HUES64 (cell line): Measurements from ENCODE around the gene SLC38A3.

Source experiments
- H3K27ac ChIP-seq: 2 replicates; pipeline ENCODE4 v1.7.0; 2013; ENCODE audit warnings: low read depth, low read length, inconsistent platforms
- H3K27me3 ChIP-seq: 2 replicates; pipeline ENCODE4 v1.6.1; 2013; ENCODE audit warnings: mild to moderate bottlenecking, low read length; ENCODE audit not compliant: insufficient read depth
- H3K36me3 ChIP-seq: 2 replicates; pipeline ENCODE4 v1.6.1; 2013; ENCODE audit warnings: mild to moderate bottlenecking, low read length; ENCODE audit not compliant: insufficient read depth
- H3K4me1 ChIP-seq: 2 replicates; pipeline ENCODE4 v1.6.1; 2013; ENCODE audit warnings: mild to moderate bottlenecking, low read length, moderate library complexity; ENCODE audit not compliant: insufficient read depth
- H3K4me3 ChIP-seq: 2 replicates; pipeline ENCODE4 v1.5.1; 2013; ENCODE audit warnings: mild to moderate bottlenecking, low read length, moderate library complexity
- H3K9ac ChIP-seq: 2 replicates; pipeline ENCODE4 v1.6.1; 2013; ENCODE audit warnings: mild to moderate bottlenecking, low read depth, low read length
- H3K9me3 ChIP-seq: 2 replicates; pipeline ENCODE4 v1.6.1; 2013; ENCODE audit warnings: low read depth, low read length; ENCODE audit not compliant: insufficient read depth
- WGBS: fragments of 150-250, 120-280 bp; methylation state at CpG from one replicate; pipeline ENCODE4 v1.1.7; 2013; ENCODE audit warnings: missing lambda C conversion rate; 5-methylcytosine and 5-hydroxymethylcytosine counted together

The SLC38A3 gene

DNA sequence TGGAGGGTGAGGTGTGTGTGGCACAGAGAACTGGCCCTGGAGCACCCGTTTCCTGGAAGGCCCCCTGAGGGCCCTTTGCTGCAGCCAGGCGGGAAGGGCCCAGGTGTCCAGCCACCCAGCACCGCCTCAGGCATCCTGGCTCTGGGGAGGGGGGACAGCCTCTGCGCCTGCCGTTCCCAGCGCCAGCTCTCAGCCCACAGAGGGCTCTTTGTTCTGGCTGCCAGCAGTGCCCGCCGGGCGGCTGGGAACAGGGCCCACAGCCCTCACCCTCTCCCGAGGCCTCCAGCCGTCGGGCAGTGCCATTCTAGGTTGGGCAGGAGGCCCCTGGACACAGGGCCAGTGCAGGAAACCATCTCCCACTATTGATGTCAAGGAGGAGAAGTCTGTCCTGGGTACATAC is 8.3 kb downstream of the SLC38A3 start:
- H3K27ac ChIP-seq, result no peak overlapping the region
- no peak overlapping the region for H3K9ac ChIP-seq
- no peaks in the 10 kb centered on the region for H3K27me3 ChIP-seq
- WGBS, result 96% methylated on average over 12 of the region's 12 CpGs
- H3K9me3 ChIP-seq, result no peaks in the 10 kb centered on the region
- H3K4me1 ChIP-seq, result no peaks in the 10 kb centered on the region; the same call in 1 of the 2 replicates
- no peaks in the 10 kb centered on the region for H3K36me3 ChIP-seq
- no peak overlapping the region for H3K4me3 ChIP-seq

GRCh38 chr3:50214824-50215223 is 9.8 kb downstream of the SLC38A3 start:
- Histone ChIP-seq H3K9ac (no peak overlapping the region), H3K27me3 (no peaks in the 10 kb centered on the region), H3K27ac (no peak overlapping the region), H3K36me3 (no peaks in the 10 kb centered on the region), H3K4me3 (no peak overlapping the region), H3K9me3 (no peaks in the 10 kb centered on the region), H3K4me1 (no peaks in the 10 kb centered on the region; the same call in 1 of the 2 replicates)
- WGBS, result 89% methylated on average over 10 of the region's 10 CpGs

GRCh38 chr3:50215529-50215928 is 10.5 kb downstream of the SLC38A3 start:
- Histone ChIP-seq H3K9ac (no peak overlapping the region), H3K9me3 (no peaks in the 10 kb centered on the region), H3K27ac (no peak overlapping the region), H3K4me1 (no peaks in the 10 kb centered on the region; the same call in 1 of the 2 replicates), H3K27me3 (no peaks in the 10 kb centered on the region), H3K36me3 (no peaks in the 10 kb centered on the region), H3K4me3 (no peak overlapping the region)
- 90% methylated on average over 6 of the region's 9 CpGs for WGBS

DNA sequence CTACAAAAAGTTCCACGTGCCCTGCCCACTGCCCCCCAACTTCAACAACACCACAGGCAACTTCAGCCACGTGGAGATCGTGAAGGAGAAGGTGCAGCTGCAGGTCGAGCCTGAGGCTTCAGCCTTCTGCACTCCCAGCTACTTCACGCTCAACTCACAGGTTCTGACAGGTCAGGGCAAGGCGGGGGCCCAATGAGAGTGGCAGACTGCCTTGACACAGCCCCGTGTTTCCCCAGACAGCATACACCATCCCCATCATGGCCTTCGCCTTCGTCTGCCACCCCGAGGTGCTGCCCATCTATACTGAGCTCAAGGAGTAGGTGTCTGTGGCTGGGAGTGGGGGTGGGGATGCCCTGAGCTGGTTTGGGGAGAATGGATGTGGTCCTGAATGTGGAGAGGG is 12.6 kb downstream of the SLC38A3 start:
- 87% methylated on average over 10 of the region's 10 CpGs for WGBS
- Histone ChIP-seq H3K27ac (no peak overlapping the region), H3K4me3 (no peak overlapping the region), H3K9me3 (no peaks in the 10 kb centered on the region), H3K4me1 (no peaks in the 10 kb centered on the region), H3K9ac (no peak overlapping the region), H3K36me3 (no peaks in the 10 kb centered on the region), H3K27me3 (no peaks in the 10 kb centered on the region)

DNA sequence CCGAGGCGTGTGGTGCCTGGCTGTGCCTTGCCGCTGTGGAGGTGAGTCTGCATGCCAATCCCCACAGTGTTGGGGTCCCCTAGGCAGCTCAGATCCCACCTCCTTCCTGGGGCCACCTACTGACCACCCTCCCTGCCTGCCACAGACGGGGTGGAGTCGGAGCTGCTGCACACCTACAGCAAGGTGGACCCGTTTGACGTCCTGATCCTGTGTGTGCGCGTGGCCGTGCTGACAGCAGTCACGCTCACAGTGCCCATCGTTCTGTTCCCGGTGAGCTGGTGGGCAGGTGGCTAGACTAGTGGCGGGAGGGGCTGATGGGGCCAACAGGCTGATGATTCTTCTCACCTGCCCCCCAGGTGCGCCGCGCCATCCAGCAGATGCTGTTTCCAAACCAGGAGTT is 13.4 kb downstream of the SLC38A3 start:
- no peak overlapping the region for H3K27ac ChIP-seq
- H3K36me3 ChIP-seq, result no peaks in the 10 kb centered on the region
- no peak overlapping the region for H3K4me3 ChIP-seq
- H3K9me3 ChIP-seq, result no peaks in the 10 kb centered on the region
- no peak overlapping the region for H3K9ac ChIP-seq
- no peaks in the 10 kb centered on the region for H3K27me3 ChIP-seq
- WGBS, result 94% methylated on average over 17 of the region's 17 CpGs
- H3K4me1 ChIP-seq, result no peaks in the 10 kb centered on the region

GRCh38 chr3:50219285-50219684 is 14.2 kb downstream of the SLC38A3 start:
- Histone ChIP-seq H3K4me1 (no peaks in the 10 kb centered on the region), H3K4me3 (no peak overlapping the region), H3K9me3 (no peaks in the 10 kb centered on the region), H3K36me3 (no peaks in the 10 kb centered on the region), H3K9ac (no peak overlapping the region), H3K27ac (no peak overlapping the region), H3K27me3 (no peaks in the 10 kb centered on the region)
- WGBS, result 90% methylated on average over 5 of the region's 5 CpGs

DNA sequence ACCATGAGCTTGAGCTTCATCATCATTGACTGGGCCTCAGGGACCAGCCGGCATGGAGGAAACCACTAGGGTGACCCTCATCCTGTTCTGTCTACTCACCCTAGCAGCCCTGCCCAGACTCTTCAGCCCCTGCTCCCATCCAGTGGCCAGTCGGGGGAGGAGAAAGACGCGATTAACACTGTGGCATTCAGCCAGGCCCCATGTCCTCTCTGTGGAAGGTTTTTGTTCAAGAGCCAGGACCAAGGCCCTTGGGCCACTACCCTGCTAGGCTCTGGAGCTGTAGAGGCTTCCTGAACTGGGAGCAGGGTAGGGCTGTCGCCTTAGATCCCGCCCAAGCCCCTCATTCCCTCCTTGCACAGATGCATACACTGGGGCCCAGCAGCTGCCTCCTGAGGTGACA is 15.0 kb downstream of the SLC38A3 start:
- H3K9ac ChIP-seq, result no peak overlapping the region
- 87% methylated on average over 6 of the region's 6 CpGs for WGBS
- H3K36me3 ChIP-seq, result no peaks in the 10 kb centered on the region
- no peaks in the 10 kb centered on the region for H3K4me1 ChIP-seq
- no peak overlapping the region for H3K27ac ChIP-seq
- no peak overlapping the region for H3K4me3 ChIP-seq
- H3K9me3 ChIP-seq, result no peaks in the 10 kb centered on the region
- no peaks in the 10 kb centered on the region for H3K27me3 ChIP-seq

DNA sequence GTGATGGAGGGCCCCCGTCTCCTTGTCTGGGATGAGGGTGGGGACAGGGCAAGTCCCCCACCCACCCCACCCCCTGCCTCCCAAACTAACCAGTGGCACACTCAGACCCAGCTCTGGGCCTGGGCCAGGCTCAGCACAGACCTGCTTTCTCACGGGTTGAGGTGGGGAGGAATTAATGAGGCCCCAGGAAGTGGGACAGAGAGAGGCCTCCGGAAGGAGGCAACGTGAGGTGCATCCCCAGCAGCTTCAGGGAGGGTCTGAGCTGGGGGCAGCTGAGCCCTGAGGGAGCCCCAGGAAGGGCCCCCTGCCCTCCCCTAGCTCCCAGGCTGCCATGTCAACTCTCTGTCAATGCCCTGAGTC is 16.0 kb downstream of the SLC38A3 start:
- H3K9ac ChIP-seq, result no peak overlapping the region
- no peak overlapping the region for H3K4me3 ChIP-seq
- no peaks in the 10 kb centered on the region for H3K9me3 ChIP-seq
- H3K27ac ChIP-seq, result no peak overlapping the region
- no peaks in the 10 kb centered on the region for H3K27me3 ChIP-seq
- no peaks in the 10 kb centered on the region for H3K4me1 ChIP-seq
- WGBS, result 89% methylated on average over 3 of the region's 4 CpGs
- H3K36me3 ChIP-seq, result no peaks in the 10 kb centered on the region

- 75% methylated on average over 12 of the region's 12 CpGs for WGBS
- Histone ChIP-seq H3K27ac (no peak overlapping the region), H3K9me3 (no peaks in the 10 kb centered on the region), H3K27me3 (peaks cover 3% of the 10 kb centered on the region; the same call in 1 of the 2 replicates), H3K36me3 (no peaks in the 10 kb centered on the region), H3K4me3 (no peak overlapping the region), H3K9ac (no peak overlapping the region), H3K4me1 (no peaks in the 10 kb centered on the region)
These were observed 16.5 kb downstream of the SLC38A3 start for GRCh38 chr3:50221411-50222168.

DNA sequence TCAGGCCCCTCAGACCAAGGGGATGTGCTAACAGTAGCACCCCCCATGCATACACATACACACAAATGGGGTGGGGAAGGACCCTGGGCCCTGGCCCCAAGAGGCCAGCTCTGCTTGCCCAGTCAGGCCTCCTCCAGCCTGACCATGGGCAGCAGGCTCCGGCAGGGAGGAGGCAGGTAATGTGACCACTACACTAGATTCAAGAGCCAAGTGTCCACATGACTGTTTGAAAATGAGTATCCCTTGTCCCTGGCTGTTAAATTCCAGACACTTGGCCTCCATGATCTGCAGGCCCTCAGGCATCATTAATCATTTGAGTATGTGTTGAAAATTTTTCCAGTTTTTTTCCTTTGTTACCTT is 17.1 kb downstream of the SLC38A3 start:
- Histone ChIP-seq H3K27me3 (peaks cover 9% of the 10 kb centered on the region), H3K9ac (no peak overlapping the region), H3K27ac (no peak overlapping the region), H3K9me3 (no peaks in the 10 kb centered on the region), H3K4me1 (no peaks in the 10 kb centered on the region), H3K36me3 (no peaks in the 10 kb centered on the region), H3K4me3 (no peak overlapping the region)
- WGBS, result 87% methylated on average over 1 of the region's 1 CpG

GRCh38 chr3:50224639-50225038 is 19.6 kb downstream of the SLC38A3 start:
- Histone ChIP-seq H3K9me3 (no peaks in the 10 kb centered on the region), H3K27me3 (peaks cover 9% of the 10 kb centered on the region), H3K4me3 (no peak overlapping the region), H3K9ac (no peak overlapping the region), H3K36me3 (no peaks in the 10 kb centered on the region), H3K27ac (no peak overlapping the region), H3K4me1 (peaks cover 12% of the 10 kb centered on the region)
- 71% methylated on average over 5 of the region's 5 CpGs for WGBS

- Histone ChIP-seq H3K9me3 (no peaks in the 10 kb centered on the region), H3K27ac (no peak overlapping the region), H3K4me1 (peaks cover 12% of the 10 kb centered on the region), H3K9ac (peak overlapping the region; percentile 60; the same call in 1 of the 2 replicates), H3K36me3 (no peaks in the 10 kb centered on the region), H3K4me3 (peak overlapping the region; percentile 86), H3K27me3 (peaks cover 9% of the 10 kb centered on the region)
- 2% methylated on average over 40 of the region's 40 CpGs for WGBS
These were observed 21.9 kb downstream of the SLC38A3 start for GRCh38 chr3:50226888-50227389.
